Measurements from ENCODE around the gene FGF3.

Gene FGF3

DNA sequence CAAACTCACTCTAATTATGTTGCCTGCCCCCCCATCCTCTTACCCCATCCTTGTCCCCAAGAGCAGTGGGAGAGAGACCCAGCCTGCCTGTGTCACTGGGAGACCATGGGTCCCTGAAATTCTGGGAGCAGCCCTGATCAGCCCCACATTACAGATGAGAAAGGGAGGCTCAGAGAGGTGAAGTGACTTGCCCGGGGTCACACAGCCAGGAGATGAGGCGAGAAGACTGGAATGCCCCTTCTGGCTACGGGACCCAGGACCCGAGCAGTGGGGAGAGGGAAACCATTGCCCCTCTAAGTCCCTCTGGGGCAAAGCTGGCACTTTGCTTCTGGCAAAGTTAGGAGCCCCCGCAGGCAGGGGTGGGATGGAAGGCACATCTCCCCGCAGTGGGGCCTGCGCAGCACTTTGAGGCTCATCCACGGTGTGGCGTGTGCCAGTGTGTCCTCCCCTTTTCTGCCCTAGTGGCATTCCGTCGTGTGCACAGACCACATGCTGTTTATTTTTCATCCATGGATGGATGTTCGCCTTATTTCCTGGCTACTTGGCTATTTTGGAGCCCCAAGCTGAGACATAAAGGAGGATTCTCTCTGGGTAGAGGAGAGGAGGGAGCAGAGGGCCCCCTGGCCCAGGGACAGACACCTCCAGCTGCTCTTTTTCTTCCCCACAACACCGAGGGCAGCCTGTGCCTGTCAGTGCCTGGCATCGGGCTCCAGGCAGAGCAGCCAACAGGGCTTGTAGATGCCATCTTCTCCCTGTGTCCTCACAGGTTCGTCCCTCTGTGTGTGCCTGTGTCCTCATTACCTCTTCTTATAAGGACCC lies 3.7 kb upstream of the FGF3 start:
- DNase-seq, result no peak

DNA sequence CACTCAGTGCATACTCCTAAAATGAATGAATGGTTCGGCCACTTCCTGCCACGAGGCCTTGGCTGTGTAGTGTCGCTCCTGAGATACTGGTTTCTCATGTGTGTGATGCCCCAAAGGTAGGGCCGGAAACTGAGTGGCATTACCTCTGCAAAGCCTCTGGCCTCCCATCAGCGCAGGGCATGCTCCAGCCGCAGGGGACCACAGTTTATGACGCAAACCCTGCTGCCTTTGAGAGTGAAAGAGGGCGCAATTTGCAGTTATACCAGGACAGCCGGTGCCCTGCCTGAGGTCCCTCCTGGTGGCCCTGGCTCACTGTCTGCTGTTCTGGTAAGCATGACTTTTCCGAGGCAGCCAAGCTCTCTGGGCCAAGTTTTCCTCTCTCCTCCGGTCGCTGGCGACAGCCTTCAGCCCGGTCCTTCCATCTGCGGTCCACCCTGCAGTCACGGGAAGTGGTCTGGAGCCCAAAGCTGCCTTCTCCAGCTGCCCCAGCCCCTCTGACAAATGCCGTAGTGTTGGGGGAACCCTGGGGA lies 2.4 kb upstream of the FGF3 start:
- DNase-seq, result no peak

DNA sequence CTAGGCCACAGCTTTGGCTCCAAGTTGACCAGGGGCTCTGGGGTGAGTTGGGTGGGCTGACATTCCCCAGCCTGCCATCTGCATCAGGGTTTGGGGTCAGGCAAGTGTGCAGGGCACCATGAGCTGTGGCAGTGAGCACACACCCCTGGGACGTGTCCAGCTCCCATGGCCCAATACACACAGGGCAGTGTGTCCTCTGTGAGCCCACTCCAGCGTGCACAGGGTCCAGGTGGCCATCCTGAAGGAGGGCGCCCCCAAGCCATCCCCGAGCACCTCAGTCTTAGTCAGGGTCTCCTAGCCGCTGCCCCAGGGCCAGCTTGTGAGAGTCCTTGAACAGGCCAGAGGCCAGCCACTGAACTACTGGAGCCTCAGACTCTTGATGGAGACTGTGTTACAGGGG lies 1.2 kb upstream of the FGF3 start:
- DNase-seq, result no peak

DNA sequence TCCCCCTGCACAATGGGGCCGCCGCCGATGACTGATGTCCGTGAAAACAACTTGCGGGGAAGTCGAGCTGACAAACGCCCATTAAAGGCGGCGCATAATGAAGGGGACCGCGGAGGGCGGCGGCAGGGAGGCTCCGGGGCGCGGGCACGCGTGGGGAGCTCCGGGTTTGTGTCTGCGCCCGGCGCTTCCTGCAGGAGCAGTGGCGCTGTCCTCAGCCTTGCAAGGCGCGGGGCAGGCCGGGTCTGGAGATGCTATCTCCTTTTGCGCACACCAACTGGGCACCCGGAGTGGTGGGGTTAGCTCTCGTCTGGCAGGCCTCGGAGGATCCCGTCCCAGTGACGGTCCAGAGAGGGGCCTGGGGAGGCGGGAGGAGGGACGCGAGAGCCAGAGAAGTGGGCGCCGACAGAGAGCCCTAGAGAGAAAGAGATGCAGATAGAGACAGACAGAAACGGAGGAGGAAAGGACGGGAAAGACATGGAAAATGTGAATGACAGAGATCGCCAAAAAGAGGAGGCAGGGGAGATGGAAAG lies 390 bp upstream of the FGF3 start:
- DNase-seq, result no peak

DNA sequence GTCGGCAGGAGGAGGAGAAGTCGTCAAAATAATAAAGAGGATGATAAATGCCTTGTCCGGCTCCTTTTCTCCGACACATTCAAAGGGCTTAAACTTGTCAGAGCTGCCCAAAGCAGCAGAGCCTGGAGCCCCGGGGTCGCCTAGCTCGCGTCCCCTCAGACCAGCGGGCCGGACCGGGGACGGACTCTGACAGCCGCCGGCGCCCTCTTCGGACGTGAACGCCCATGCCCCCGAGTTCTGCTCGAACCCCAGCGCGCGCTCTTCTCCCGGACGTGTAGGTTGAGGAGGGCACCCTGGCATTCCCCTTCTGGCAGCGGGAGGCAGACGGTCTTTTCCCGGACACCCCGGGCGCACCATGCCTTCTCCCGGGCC lies 999 bp downstream of the FGF3 start:
- DNase-seq, result no peak

DNA sequence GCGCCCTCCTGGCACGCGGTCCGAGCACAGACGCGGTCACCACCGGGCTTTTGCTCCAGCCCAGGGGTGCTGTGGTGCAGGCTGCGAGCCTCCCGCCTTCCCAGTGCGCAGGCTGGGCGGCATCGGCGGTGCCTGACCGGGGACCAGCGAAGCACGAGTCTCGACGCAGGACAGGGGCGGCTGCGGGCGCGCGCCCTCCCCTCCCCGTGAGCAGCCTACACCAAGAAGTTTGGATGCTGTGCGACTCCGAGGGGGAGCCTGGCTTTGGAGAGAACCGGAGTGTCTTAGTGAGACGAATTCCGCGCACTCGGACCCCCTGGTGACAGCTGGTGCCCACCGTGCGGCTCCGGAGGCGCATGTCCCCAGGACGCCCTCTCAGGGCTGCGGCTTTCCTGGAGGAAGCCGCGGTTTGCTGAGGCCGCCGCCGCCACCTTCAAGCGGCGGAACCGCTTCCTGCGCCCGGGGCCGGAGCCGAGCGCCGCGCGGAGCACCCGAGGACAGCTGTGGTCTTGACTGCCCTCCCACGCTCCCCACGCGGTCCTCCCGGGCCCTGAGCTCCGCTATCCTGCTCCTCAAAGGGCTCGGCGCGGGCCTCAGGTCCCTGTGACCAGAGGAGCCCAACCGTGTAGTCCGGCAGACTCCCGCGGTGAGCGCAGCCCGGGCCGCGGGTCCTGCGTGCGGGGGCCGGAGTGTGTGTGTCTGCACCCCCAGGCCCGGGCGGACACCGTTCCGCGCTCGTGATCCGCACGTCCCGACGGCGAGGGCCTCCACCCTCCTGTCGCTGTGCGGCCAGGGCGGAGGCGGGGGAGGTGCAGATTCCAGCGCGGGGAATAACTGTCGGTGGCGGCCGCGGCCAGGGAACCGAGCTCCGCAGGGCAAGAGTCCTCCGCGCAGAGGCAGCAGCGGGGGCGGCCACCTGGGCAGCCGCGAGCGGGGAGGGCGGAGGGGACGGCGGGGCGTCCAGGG lies 1.7 kb downstream of the FGF3 start:
- no peak for DNase-seq

DNA sequence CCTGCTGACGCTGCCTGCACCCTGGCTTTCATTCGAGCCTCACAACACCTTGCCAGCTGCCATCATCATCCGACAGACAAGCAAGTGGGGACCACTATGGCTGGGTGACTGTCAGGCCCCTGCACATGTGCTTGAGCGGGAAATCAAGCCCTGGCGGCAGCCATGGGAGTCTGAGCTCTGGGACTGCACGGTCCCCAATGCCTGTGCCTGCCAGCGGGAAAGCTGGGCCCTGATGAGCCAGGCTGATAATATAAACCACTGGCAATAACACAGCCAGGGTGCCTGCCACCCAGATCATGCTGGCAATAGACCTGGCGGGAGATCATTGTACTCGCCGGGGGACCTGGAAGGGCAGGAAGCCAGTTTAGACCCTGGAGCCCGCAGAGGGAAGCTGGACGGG lies 2.5 kb downstream of the FGF3 start:
- DNase-seq, result no peak

DNA sequence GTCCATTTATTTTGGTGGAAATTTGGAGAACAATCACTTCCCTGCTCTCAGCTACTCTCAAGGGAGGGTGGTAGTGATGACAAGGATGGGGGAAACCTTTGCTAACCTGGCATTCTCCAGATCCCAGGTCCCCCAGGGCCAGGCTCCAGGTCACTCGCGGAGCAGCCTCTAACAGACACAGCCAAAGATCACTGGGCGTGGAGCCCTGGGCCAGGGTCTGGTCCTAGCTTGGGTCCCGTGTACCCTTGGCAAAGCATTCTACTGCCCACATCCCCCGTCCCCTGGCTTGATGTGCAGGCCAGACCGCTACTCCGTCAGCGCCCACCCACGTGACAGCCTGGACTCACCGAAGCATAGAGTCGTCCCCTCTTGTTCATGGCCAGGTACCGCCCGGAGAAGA lies 3.2 kb downstream of the FGF3 start:
- no peak for DNase-seq

DNA sequence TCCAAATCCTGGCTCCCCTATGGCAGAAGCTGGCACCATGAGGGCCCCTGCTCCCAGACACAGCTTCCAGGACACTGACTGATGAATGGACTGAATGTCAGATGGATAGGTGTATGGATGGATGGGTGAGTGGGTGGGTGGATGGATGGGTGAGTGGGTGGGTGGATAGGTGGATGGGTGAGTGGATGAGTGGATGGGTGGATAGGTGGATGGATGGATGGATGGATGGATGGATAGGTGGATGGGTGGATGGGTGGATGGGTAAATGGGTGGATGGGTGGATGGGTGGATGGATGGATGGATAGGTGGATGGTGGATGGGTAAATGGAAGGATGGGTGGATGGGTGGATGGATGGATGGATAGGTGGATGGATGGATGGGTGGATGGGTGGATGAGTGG lies 4.3 kb downstream of the FGF3 start:
- no peak for DNase-seq

DNA sequence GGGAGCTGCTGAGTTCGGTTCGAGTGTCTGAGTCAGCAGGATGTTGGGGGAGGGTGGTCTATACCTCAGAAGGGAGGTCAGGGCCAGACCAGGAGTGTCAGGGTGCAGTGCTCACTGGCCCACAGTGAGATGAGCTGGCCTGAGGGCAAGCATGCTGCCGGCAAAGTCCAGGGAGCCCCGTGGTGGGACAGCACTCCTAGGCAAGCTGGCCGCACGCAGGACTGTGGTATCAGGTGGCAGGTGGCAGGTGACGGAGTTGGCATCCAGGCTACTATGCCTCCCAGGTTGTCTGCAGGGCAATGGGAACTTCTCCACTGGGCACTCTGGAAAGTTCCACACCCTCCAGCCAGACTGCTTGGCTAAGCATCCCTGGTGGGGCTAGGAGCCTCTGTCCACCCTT lies 4.8 kb downstream of the FGF3 start:
- no peak for DNase-seq

DNA sequence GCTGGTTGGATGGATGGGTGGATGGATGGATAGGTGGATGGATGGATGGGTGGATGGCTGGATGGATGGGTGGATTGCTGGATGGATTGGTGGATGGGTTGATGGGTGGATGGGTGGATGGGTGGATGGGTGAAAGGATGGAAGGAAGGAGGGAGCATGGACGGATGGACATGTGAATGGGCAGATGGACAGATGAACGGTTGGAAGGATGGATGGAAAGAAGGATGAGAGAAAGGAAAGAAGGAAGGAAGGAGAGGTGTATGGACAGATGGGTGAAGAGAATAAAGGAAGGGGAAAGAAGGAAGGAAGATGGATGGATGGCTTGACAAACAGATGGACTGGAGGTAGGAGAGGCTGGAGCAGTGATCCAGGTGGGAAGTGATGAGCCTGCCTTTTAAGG lies 5.4 kb downstream of the FGF3 start:
- DNase-seq, result no peak

DNA sequence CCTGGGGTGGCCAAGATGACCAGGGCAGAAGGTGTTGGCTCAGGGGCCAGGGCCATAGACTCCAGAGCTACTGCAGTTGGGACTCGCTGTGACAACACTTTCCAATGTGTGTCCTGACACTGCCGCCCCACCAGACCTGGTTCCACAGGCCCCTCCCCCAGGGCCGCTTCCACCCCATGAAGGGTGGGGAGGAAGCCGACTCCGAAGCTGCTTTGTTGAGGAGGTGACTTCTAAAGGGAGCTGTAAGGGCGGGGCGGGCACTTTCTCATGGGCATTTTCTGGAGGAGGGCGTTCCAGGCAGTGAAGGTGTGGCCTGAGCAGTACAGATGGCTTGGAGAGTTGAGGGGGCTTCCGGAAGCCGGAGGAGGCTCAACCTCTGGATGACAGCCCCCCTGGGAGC lies 6.3 kb downstream of the FGF3 start:
- no peak for DNase-seq

DNA sequence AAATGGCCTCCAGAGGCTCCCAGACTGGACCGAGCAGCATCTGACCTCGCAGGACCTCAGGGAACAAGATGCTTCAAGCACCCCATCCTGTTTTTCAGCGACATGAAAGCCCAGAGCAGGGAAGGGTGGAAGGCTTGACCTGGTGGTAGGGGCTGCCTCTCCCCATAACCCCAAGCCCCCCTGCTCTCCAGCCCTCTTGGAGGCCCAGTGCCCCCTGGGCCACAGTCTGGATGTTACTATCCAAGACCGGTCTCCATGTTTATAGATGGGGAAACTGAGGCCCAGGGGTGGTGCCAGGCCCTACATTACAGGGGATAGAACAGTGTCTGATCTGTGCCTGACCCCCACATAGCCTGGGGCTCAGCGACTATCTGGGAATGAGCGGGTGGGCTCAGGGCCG lies 7.0 kb downstream of the FGF3 start:
- no peak for DNase-seq

DNA sequence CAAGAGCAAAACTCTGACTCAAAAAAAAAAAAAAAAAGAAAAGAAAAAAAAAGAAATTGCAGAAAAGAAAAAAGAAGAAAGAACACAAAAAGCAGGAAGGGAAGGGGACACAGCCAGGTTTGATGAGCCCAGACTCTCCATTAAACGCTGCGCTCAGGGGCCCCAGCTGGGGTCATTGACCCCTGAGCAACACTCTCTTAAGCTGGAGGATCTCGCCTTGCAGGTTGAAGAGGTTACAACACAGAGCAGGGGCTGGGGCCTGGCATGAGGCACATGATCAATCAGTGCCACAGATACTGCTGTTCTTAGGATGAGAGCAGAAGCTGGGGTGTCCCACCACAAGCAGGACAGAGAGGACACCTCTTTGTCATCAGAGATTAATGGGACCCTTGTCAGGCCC lies 7.8 kb downstream of the FGF3 start:
- DNase-seq, result no peak

DNA sequence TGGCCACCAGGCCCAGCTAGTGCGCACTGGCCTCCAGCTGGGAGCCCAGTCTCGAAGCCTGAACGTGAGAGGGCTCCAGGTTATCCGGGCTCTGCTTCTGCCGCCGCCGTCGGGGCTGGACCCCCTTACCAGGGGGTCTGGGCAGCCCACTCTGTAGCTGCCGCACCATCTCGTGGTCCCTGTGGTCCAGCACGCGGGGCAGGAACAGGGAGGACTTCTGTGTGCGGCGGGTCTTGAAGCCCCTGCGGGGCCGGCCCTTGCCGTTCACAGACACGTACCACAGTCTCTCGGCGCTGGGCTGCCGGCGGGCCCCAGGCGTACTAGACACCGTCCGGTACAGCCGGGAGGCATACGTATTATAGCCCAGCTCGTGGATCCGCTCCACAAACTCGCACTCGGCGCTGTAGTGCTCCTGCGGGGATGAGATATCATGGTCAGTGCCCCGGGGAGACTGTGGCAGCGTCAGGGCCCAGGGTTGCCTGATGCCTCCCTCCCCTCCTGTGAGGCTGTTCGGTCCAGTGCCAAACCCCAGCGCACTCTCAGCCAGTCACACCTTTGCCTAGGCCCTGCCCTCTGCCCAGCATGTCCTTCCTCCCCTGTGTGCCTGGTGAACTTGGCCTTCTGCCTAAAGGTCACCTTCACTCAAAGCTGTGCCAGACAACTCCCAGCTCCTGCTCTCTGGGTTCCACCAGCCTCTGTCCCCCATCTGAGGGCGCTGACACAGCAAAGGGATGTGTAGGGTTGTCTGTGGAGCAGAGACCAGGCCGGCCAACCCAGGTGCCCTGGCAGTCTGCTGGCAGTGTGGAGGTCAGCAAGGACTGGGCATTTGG lies 8.7 kb downstream of the FGF3 start:
- no peak for DNase-seq

DNA sequence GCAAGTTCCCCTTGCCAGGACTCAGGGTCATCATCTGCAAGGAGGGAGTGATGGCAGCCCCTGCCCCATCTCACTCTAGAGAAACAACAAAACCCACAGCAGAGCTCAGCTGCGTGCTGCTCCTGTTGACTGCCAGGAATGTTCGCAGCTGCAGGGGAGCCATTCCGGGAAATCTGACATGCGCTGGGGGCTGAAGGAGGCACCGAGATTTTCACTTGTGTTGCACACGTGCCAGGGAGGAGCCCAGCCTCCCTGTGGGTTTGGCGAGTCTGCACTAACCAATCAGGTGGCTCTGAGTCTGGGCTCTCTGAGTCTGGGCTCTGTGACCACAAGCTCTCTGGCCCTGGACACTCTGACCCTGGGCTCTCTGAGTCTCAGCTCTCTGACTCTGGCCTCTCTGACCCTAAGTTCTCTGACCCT lies 10.5 kb downstream of the FGF3 start:
- no peak for DNase-seq

DNA sequence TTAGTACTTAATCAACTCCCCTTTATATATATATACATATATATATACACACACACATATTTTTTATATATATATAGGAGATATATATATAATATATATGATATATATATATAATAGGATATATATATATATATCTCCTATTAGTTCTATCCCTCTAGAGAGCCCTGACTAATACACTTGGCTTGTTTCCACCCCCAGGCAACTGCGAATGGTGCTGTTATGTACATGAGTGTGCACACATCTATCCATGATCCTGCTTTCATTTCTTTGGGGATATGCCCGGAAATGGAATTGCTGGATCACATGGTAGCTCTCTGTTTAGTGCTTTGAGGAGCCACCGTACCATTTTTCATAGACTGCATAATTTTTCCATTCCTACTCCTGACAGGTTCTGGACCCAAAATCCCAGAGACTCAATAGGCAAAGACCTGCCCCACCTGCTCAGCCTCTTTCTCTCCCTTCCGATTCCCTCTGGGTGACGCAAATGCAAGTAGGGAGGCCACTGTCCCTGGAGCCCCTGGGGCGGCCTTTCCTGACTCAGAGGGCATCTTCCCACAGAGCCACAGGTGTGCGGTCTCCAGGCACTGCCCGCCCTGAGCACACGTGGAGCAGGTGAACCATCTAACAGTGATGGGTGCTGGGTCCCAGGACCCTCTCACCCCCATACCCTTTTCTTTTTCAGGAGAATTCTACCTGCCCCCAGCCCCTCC lies 12.0 kb downstream of the FGF3 start:
- DNase-seq, result no peak

DNA sequence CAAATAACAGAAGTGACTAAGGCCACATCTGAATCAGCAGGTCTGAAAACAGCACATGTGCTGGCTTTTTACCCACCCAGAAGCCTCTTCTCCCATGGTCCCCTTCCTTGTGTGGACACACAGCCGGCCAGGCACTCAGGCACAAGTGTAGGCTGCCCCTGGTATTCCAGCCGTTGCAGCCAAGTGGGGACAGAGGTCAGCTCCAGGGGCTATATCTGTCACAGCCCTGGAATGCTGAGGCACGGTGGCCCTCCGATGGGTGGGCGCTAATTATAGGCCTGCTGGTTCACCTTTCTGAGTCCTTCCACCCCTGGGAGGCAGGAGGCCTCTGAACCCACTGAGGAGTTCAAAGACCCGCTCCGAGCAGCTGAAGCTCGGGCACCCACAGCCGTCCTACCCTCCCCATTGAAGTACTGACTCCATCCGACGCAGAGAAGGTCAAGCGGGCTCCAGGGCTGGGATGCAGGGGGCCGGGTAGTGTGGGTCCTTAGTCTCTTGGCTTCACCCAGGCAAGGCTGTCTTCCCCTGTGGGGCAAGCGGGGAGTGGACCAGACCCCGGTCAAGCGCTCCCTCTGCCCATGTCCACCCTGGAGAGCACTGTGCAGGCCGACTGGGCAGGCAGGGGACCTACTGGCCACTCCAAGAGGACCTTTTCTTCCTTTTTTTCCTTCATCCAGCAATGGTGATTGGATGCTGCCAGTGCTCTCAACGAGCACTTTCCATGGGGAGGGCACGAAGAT lies 14.3 kb downstream of the FGF3 start:
- DNase-seq, result no peak

DNA sequence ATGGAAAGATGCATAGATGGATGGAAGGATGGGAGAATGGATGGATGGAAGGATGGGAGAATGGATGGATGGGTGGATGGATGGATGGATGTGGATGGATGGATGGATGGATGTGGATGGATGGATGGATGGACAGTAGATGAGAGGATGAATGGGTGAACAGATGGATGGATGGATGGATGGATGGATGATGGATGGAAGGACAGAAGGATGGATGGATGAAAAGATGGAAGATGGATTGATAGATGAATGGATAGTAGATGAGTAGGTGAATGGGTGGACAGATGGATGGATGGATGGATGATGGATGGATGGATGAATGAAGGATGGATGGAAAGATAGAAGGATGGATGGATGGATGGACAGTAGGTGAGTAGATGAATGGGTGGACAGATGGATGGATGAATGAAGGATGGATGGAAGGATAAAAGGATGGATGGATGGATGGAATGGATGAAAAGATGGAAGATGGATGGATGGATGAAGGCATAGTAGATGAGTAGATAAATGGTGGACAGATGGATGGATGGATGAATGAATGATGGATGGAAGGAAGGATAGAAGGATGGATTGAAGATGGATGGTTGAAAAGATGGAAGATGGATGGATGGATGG lies 15.5 kb downstream of the FGF3 start:
- DNase-seq, result no peak

DNA sequence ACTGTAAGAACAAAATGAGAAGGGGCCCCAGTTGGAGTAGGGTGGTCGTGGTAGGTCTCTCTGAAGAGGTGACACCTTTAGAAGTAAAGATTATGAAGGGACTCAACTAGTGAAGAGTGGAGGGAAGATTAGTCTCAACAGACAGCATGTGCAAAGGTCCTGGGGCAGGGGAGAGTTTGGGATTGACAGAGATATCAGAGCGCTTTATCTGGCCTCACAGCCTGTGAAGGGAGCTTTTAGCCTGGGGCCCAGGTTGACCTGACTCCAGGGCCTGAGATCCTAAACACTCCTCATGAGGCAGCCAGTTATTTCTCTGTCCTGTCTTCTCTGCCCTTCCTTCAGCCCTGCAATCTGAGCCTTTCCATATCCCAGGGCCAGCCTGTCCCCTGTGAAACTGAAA lies 16.2 kb downstream of the FGF3 start:
- DNase-seq, result no peak

DNA sequence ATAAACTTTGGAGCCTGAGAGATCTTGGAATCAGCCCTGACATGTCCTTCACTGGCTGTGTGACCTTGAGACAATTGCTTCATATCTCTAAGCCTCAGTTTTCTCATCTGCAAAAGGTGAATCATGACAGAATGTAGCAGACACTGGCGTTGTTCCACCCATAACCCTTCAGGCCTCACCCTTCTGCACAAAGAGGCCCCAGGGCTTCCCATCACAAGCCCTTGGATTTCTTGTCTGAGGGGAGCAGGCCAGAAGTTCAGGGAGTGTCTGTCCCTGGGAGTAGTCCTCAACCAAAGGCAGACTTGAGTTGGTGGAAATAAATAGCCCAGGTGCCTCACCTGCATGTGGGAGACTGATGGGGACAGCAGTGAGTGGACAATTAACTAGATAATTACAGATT lies 16.6 kb downstream of the FGF3 start:
- no peak for DNase-seq
